DND-41 (cell line): ENCODE results near the gene SLAMF7.

ENCODE experiments used
- CTCF ChIP-seq: IDR thresholded peaks from 2 replicates; pipeline ENCODE4 v1.5.1; 2012; ENCODE audit warnings: borderline replicate concordance, low read length, moderate library complexity, mild to moderate bottlenecking; ENCODE audit not compliant: poor library complexity, severe bottlenecking; ENCODE audit errors: extremely low read depth
- EZH2 ChIP-seq: IDR thresholded peaks from 3 replicates; pipeline ENCODE4 v1.6.1; 2012; ENCODE audit warnings: borderline replicate concordance, low read depth, mild to moderate bottlenecking, moderate library complexity, low read length, inconsistent platforms; ENCODE audit not compliant: severe bottlenecking

- TF ChIP-seq CTCF = peak; percentile 75
- no peak for TF ChIP-seq EZH2
Observed at GRCh38 chr1:160777486-160778089, 38.5 kb downstream of the SLAMF7 start.
